CD4-positive, alpha-beta T cell treated with Interleukin-2 at 100 ng/mL for 4 hours (primary cell): ENCODE data around the gene MRPL27.
"Not testable (repeated sequence)": the region's sequence is repeated elsewhere in the genome, so short reads cannot be mapped to it uniquely, and the experiment has no call there.

Experiments used
- DNase-seq: peaks from one replicate; pipeline ENCODE4 v3.0.0-alpha.2; 2020; ENCODE audit warnings: low spot score

Gene MRPL27

DNA sequence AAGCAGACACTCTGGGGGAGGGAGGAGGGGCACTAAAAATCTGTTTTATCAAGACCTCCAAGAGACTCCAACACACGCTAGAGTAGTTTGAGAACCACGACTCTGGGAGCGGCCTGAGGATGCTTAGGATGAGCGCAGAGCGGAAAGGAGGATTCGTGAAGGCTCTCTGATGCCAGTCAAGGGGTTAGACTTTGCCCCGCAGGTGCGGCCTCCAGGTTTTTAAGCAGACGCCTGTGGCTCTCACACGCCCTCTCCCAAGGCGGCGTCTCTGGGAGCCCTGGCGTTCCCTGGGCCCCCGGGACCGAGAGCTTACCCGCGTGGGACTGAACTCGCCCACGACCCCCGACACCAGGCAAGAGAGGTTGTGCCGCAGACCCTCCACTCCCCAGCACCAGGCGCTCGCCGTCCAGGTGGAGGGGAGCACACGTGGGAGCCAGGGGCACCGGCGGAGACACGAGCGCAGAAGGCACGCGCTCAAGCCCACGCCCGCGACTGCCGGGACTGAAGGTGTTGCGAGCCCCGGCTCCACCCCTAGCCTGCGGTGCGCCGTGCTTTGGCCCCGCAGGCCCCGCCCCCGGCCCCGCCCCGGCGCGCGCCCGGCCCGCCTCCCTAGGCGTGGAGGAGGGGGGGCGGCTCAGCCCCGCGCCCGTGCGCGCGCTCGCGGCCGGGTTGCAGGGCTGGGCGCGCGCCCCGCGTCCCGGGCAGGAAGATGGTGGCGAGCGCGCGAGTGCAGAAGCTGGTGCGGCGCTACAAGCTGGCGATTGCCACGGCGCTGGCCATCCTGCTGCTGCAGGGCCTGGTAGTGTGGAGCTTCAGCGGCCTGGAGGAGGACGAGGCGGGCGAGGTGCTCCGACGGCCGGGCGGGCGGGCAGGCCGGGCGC lies 27.3 kb downstream of the MRPL27 start, which contains the start of gene XYLT2:
TSS of gene XYLT2 (plus strand) at position 695 of the 881 bp plus-strand sequence. CDS start at position 710, 15 bp downstream.
- DNase-seq = peak; percentile 91

DNA sequence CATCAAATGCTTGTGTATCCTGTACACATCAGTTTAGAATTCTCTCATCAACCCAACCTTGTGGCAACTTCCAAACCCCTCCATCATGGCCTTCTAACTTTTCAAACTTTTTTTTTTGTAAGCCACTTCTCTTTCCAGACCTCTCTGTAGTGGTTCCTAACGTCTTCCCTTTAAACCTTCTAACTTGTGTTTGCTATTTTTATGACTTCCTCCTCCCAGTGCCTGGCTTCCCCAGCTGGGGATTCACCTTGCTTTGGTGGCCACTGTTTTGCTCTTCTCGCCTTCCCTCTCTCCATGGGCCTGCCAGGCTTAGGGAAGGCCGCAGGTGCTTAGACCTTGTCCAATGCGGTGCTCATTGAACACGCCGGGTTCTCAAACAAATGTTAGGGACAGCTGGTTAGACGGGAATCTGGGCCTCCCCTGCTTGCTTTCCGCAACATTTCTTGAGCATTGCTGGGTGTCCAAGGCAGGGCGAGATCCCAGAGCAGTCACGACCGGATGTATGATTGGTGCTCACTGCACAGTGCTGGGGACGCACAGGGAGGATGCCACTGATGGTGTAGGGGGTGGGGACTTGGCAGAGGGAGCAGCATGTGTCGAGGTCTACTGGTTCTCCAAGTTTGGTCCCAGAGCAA lies 28.1 kb downstream of the MRPL27 start:
- DNase-seq = no peak

DNA sequence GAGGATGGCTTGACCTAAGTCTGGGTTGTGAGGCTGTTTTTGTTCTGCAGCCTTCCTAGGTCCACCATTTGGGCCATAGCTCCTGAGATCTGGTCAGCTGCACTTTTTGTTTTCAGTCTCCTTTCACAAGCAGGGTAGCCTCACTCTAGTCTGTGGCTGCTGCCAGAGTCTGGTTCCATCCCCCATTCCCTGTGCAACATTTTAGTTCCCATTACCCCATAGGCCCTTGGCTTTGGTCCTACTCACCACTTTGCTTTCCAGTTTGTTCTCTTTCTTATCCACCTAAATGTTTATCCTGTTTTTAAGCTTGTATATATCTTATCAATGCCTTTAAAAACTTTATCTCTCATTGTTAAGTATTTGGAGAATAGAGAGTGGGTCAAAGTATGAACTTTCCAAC lies 33.6 kb downstream of the MRPL27 start:
- no peak for DNase-seq

DNA sequence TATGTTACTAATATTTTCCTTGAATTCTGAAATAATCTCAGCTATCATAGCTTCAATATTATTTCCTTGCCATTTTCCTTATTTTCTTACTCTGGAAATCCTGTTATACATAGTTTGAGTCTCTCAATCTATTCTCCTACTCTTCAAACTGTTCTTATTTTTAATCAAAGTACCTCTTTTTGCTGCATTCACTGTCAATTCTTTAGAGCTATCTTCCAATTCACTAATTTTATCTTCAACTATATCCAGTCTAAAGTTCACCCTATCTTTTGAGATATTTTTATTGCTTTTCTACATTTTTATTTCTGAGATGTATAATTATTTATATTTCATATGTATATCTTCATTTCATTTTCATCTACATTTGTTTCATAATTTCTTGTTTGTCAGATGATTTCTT lies 34.3 kb downstream of the MRPL27 start:
- DNase-seq = no peak

DNA sequence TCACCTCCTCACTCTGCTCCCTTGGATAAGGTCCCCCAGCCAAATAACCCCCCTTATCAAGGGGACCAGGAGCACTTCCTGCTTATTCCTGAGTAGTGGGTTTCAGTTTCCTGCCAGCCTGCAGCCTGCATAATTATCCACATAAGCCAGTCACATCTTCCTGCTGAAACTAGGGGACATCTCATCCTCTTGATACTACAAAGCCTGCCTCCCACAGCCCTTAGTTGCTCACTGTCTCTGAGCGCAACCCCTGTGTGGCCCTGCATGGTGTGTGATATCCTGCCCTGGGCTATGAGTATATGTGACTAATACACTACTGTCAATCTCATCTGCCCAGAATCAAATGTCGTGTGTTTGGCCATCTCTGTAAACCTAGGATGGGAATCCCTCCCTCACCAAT lies 35.0 kb downstream of the MRPL27 start:
- no peak for DNase-seq

DNA sequence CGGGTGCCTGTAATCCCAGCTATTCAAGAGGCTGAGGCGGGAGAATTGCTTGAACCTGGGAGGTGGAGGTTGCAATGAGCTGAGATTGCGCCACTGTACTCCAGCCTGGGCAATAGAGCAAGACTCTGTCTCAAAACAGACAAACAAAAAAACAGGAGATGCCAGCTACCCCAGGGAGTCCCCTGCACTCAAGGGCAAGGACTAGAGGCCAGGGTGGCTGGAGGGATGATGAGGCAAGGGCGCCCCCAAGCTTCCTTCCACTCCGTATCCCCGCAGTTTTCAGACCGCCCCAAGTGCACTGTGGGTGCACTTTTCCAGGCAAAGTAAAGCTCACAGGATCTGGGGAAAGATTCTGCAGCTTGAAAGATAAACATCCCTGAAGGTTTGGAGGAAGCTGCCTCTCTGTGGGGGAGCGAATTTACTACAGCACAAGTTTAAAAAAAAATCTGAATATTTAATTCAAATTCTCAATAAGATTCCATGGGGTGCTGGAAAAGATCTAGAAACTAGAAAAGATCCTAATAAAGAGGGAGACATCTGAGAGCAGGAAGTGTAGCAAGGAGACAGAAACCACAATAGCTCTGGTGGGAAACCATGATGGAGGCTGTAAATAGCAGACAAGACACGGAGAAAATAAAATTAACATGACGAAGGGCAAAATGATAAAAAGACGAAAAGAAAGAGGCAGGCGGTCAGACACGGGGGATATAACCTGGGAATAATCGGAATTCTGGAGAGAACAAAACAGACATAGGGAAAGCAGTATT lies 39.5 kb downstream of the MRPL27 start:
- DNase-seq = not testable (repeated sequence)

DNA sequence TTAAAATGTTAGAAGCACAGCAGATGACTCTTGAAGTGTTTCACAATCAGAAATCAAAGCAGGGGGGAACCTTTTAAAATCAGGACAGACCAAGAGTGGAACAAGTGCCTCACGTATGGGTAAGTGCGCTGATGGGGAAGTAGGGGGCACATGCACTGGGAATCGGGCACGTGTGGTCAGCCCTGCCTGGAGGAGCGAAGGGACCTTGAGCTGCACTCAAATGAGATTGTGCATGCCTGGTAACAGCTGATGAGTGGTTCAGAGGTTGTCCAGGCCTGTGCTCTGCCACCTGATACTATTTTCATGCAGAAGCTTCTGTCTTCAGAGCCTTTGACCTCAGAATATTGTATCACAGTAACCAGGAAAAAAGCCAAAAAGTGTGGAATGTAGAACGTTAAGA lies 40.8 kb downstream of the MRPL27 start:
- DNase-seq = no peak

DNA sequence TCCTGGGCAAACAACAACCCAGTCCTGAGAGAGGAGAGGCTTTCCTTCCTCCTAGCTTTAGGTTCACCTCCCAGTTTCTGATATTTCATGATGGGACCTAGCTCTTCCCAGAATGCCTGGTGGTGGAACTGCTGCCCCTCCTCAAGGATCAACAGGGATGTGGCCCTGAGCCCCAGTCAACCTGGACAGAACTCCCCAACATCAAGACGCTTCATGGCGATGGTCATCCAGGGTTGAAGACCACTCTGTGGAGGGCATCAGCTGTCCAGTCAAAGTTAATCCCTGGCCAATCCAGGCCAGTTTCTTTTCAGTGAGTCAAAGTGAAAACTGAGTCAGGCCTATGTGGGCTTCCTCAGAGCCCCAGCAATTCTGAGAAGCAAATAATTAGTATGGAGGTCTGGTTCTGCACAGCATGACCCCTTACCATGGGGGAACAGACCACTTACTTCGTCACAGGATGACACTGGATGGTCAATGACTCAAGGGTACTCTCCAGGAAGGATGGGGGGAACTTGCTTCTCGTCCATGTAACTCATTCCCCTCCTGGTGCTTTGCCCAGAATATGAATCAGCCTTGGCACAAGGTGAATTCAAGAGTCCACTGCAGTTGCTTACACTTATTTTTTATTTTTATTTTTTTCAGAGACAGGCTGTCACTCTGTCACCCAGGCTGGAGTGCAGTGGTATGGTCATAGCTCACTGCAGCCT lies 41.7 kb downstream of the MRPL27 start:
- DNase-seq = no peak

DNA sequence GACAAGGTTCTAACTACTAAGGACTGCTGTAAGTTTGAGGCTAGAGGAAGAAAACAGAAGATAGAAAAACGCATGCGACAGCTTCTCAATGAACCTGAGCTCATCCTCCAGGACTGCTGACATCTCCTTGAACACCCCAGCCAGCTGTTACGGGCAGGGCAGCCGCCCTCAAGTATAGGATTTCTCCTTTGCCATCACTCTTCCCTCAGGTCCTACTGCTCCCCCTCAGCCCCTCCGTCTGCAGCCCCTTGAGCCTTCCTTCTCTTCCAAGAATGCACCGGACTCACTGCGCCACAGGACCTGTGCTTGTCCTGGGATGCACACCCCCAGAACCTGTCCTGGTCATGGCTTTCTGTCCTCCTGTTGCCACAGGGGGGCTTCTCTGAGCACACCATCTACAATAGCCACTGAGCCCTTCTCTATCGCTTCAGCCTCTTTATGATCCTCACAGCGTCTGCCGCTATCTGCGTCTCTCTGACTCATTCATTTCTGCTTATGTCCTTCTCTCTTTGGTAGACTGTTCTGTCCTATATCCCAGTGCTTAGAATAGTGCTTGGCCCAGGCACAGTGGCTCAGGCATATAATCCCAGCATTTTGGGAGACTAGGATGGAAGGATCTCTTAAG lies 42.7 kb downstream of the MRPL27 start:
- no peak for DNase-seq

DNA sequence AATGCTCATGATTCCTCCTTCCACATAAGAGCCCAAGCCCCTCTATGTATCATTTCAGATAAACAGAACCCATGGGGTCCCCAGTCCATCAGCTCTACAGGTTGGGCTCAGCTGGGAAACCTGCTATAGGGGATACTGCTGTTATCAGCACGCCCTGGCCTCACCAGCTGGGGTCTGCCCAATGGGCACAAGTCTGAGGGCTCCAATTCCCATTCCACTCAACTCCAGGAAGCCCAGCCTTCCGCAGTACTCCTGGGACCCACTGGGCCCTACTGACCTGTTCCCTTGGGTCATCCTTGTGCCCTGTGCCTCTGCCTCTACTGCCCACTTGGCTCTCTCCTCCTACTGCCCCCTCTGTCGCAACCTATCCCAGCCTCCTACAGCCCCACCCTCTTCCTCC lies 43.3 kb downstream of the MRPL27 start:
- DNase-seq = no peak

DNA sequence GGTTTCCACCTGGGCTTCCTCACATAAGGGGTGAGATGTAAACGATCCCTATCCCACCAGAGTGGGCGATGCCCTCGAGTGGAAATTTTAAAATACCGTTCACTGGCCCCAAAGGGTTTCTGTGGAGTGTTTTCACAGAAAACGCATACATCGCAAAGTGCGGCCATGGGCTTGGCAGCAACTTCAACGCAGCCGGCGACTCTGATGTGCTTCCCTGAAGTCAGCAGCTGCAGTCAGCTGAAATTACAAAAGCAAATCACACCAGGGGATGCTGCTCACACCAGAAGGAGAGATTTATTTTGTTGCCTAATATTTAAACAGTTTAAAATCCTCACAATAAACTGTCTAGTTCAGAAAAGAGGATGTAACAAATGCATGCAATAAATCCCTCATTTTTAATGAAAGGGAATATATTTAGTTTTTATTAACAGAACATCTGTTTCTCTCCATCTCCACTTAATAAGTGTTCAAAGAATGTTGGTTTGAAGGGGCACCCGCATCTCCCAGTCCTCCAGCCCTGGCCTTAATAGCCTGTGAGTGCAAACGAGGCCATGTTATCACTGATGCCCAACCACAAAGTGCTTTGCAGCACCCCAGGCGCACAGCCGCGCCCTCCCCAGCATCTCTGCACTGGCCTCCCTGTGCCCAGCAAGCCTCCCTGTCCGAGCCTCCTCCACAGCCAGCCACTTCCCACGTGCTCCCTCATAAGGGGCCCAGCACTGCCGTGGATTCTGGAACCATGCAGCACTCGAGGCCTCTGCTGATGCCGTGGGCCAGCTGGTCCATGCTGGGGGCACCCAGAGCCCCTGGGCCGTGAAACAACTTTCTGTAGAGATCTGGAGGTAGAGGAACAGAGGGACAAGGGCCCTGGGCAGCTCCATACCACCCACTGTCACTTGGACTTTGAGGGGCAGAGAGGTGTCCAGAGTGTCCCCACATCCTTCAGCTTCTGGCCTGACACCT lies 44.3 kb downstream of the MRPL27 start:
- no peak for DNase-seq

DNA sequence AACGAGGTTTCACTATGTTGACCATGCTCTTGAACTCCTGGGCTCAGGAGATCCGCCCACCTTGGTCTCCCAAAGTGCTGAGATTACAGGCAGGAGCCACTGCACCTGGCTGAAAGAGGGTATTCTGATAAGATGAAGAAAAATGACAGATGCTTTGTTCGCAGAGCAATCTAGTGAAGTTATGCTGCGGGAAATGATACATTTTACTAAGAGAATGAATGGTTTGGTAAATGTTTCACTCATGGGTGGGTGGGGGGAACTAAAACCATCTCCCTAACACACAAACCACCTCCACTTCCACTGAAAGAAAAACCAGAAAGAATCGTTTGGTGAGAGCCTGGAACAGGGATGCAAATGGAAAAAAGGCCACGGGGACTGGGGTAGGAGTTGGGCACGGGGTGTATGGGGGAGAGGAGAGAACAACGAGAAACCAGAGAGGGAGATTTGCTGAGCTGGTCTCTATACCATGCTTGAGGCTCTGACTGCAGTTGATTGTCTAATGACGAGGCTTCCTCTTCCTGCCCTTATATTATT lies 46.1 kb downstream of the MRPL27 start:
- no peak for DNase-seq

DNA sequence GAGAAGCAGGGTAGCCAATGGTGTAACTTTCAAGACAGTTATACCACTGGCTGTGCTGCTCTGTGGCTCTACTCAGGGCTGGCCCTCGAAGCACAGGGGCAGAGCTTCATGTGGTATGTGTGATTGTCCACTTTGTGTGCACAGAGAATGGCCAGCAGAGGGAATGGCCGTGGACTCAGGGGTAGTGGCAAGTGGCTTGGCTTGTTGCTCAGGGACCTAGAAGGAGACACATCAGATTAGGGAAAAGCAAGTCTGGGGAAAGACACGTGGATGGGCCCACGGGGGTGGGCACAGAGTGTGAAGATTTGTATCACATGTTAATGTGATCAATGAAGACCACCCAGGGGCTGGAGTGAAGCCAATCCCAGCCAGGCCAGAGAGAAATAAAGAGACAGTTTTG lies 47.1 kb downstream of the MRPL27 start:
- DNase-seq = no peak

DNA sequence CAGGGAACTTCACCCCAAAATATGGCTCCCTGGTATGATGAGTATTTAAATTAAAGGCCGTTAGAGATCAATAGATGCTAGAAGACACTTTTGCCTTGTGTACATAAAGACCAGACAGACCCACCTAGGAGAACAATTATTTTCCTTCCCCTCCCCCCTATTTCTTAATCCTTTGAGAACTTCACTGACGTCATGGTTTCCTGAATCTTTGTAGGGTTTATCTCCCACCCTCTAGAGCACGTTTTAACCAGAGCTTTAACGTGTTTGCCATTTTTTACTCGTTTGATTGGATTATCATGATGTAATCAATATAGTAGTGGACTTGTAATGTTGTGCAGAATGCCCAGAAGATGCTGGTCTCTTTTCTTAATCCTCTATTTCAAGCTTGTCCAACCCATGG lies 49.9 kb downstream of the MRPL27 start:
- no peak for DNase-seq

DNA sequence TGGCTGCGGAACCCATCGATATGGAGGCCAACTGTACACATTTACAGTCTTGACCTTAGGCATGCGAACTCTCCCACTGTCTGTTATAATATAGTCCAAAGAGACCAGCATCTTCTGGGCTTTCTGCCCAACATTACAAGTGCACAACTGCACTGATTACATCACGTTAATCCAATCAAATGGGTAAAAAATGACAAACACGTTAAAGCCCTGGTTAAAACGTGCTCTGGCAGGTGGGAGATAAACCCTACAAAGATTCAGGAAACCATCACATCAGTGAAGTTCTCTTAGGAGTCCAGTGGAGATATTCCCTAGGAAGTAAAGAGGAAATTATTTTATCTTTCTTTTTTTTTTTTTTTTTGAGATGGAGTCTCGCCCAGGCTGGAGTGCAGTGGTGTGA lies 50.7 kb downstream of the MRPL27 start:
- no peak for DNase-seq

DNA sequence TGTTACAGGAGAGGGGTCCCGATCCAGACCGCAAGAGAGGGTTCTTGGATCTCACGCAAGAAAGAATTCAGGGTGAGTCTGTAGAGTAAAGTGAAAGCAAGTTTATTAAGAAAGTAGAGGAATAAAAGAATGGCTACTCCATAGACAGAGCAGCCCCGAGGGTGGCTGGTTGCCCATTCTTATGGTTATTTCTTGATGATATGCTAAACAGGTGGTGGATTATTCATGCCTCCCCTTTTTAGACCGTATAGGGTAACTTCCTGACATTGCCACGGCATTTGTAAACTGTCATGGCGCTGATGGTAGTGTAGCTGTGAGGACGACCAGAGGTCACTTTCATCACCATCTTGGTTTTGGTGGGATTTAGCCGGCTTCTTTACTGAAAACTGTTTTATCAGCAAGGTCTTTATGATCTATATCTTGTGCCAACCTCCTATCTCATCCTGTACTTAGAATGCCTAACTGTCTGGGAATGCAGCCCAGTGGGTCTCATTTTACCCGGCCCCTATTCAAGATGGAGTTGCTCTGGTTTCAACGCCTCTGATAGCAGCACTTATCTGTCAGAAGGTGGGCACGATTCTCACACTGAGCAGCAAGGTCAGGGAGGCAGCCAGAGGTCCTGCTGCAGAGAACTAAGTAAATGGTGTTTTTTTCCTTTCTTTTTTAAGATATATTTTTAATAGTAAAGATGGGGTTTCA lies 53.5 kb downstream of the MRPL27 start:
- DNase-seq = no peak

DNA sequence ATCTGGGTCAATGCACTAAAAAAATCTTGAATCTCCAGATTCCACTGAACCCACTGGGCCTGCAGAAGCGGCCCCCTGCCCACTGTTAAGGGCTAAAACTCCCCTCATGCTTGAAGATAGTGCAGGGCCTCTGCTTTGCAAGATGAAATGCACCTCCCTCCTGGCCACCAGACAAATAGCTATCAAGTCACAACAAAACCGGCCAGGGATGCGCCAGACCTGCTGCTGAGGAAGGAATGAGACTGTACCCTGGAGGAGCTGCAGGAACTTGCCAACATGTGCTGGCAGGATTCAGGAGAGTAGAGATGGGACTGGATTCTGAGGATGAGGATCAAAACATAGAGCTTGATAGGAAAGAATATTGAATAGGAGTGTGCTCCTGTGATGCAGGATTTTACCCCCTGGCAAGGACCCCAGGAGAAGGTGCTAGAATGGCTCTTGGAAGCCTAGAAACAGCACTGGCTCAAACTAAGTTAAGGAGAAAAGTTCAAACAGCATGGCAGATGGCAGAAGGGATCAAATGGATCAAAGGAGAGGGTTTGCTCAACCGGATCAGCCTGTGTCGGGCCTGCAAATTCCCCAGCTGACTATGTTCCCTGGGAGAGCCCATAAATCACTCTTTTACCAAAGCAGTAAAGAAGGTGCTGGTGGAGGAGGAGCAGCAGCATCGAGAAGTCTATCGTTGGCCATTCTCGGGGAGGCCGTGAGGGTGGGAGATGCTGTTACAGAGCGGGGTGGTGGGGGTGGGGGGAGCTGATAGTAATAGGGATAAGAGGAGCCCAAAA lies 54.3 kb downstream of the MRPL27 start:
- DNase-seq = no peak
